Naive thymus-derived CD4-positive, alpha-beta T cell (primary cell): ENCODE data around the gene DEUP1. TPM values are rescaled to one million over a fixed set of nuclear protein-coding genes. Genes with fewer than 3 reads are reported as not detected.

ENCODE experiments used
- ATAC-seq: fragments of 150-1000 bp; cut with Tn5 transposase; 2 replicates; pipeline ENCODE4 v1.10.0; 2021; ENCODE audit warnings: mild to moderate bottlenecking, moderate library complexity
- CTCF ChIA-PET: fragments of 350-600 bp; sonication (Branson Sonifier 250); formaldehyde crosslinking; loops from one replicate; lab custom pipeline; 2021; ENCODE audit warnings: antibody characterized with exemption; lab: Charles Lee
- POLR2A ChIA-PET: fragments of 350-600 bp; sonication (Branson Sonifier 250); formaldehyde crosslinking; loops from one replicate; lab custom pipeline; 2021; ENCODE audit warnings: antibody characterized with exemption, inconsistent platforms; lab: Charles Lee
- DNase-seq, 9 donors: peaks; one replicate each; pipeline versions ENCODE4 v3.0.0 to v3.0.0-alpha.2; 2020 to 2022; ENCODE audit warnings: mixed read lengths in 1 of 9
- H3K27ac ChIP-seq: one replicate; pipeline ENCODE4 v1.7.0; 2013; ENCODE audit warnings: mild to moderate bottlenecking, low read depth, low read length, moderate library complexity
- H3K27me3 ChIP-seq, 2 donors: one replicate each; pipeline ENCODE4 v1.7.0; 2013; ENCODE audit warnings: low read length in 2 of 2, mild to moderate bottlenecking in 2 of 2, moderate library complexity in 2 of 2; ENCODE audit not compliant: control insufficient read depth in 2 of 2, insufficient read depth in 2 of 2
- H3K36me3 ChIP-seq, 3 experiments: 1 replicate in 2 of 3; 2 replicates in 1 of 3; pipeline ENCODE4 v1.7.0; 2013; ENCODE audit warnings: low read length in 3 of 3, mild to moderate bottlenecking in 3 of 3, moderate library complexity in 1 of 3; ENCODE audit not compliant: insufficient read depth in 3 of 3, control insufficient read depth in 2 of 3
- H3K4me1 ChIP-seq, 2 donors: one replicate each; pipeline ENCODE4 v1.7.0; 2013; ENCODE audit warnings: low read length in 2 of 2, mild to moderate bottlenecking in 2 of 2, moderate library complexity in 1 of 2; ENCODE audit not compliant: control insufficient read depth in 2 of 2, insufficient read depth in 2 of 2
- H3K4me3 ChIP-seq: 2 replicates; pipeline ENCODE4 v1.7.0; 2013; ENCODE audit warnings: mild to moderate bottlenecking, low read length
- H3K9me3 ChIP-seq, 3 experiments: 1 replicate in 2 of 3; 2 replicates in 1 of 3; pipeline ENCODE4 v1.7.0; 2013; ENCODE audit warnings: low read length in 3 of 3; ENCODE audit not compliant: control insufficient read depth in 2 of 3
- H3K27ac Mint-ChIP-seq, 9 donors: one replicate each; pipeline ENCODE4 v1.8.0; 2020 to 2022; ENCODE audit warnings: mixed read lengths in 9 of 9, mild to moderate bottlenecking in 8 of 9, moderate library complexity in 5 of 9, inconsistent platforms in 2 of 9
- H3K27me3 Mint-ChIP-seq, 5 donors: one replicate each; pipeline ENCODE4 v1.8.0; 2021 to 2022; ENCODE audit warnings: mixed read lengths in 5 of 5, mild to moderate bottlenecking in 1 of 5
- H3K36me3 Mint-ChIP-seq, 5 donors: one replicate each; pipeline ENCODE4 v1.8.0; 2020 to 2022; ENCODE audit warnings: mixed read lengths in 5 of 5, mild to moderate bottlenecking in 3 of 5, inconsistent platforms in 1 of 5
- H3K4me1 Mint-ChIP-seq, 7 donors: one replicate each; pipeline ENCODE4 v1.8.0; 2020 to 2022; ENCODE audit warnings: mixed read lengths in 7 of 7, mild to moderate bottlenecking in 3 of 7, inconsistent platforms in 1 of 7
- H3K4me3 Mint-ChIP-seq, 10 donors: one replicate each; pipeline ENCODE4 v1.8.0; 2020 to 2022; ENCODE audit warnings: mild to moderate bottlenecking in 10 of 10, mixed read lengths in 10 of 10, moderate library complexity in 6 of 10, inconsistent platforms in 2 of 10
- H3K9me3 Mint-ChIP-seq, 11 donors: one replicate each; pipeline ENCODE4 v1.8.0; 2020 to 2022; ENCODE audit warnings: mixed read lengths in 11 of 11, mild to moderate bottlenecking in 4 of 11, inconsistent platforms in 1 of 11, moderate library complexity in 1 of 11
- intact Hi-C, 2 donors: fragments of 100-400 bp; cut with micrococcal nuclease; formaldehyde crosslinking; loops; one replicate each; pipeline ENCODE4 v1.15.1; 2023
- polyA plus RNA-seq, 2 donors: library from polyadenylated mRNA; unstranded; fragments of 300-500 nt; fragmentation: Illumina TruSeq; gene quantifications; one replicate each; pipeline ENCODE4 v1.2.3, GENCODE V29; 2021
- total RNA-seq, 6 experiments: library from RNA in 5 of 6; stranded (reverse) in 5 of 6; gene quantifications; 1 replicate in 5 of 6; 2 replicates in 1 of 6; pipeline ENCODE4 v1.2.3 and lab custom pipeline; 2021 to 2026

The DEUP1 gene
- total and polyA plus RNA-seq, 7 experiments from 2014 or later, result not detected

DNA sequence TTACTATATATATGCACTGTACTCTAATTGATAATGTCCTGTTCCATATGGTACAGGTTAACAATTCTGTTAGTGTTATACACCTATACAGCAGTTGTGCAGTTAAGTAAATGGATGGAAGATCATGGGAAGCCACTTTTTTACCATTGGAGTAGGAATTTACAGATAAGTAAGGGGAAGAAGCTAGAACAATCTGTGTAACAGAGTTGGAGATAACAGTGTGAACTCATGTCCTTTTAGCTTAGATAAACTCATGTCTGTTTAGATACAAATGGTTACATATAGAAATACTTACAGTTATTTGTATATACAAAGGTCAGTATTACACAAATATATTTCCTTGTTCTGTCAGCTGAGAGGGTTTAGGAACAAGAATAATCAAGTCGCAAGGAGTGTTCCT is 6.8 kb upstream of the DEUP1 start:
- DNase-seq (no peak), ATAC-seq (no peak)
- no peaks in the 10 kb centered on the region for H3K36me3 ChIP-seq
- H3K27ac ChIP-seq, result no peak overlapping the region
- Mint-ChIP-seq H3K4me1 (no peaks in the 10 kb centered on the region), H3K27ac (no peak overlapping the region), H3K9me3 (peaks cover 0 to 10% (median 6%) of the 10 kb centered on the region in 11 donors), H3K27me3 (peaks cover 9 to 29% (median 22%) of the 10 kb centered on the region in 5 donors), H3K36me3 (no peaks in the 10 kb centered on the region), H3K4me3 (no peak overlapping the region)
- H3K9me3 ChIP-seq, result no peaks in the 10 kb centered on the region
- H3K4me1 ChIP-seq, result no peaks in the 10 kb centered on the region
- intact Hi-C loops, result no loop called here
- ChIA-PET POLR2A (no interaction called here), CTCF (no interaction called here)
- no peak overlapping the region for H3K4me3 ChIP-seq
- no peaks in the 10 kb centered on the region for H3K27me3 ChIP-seq

DNA sequence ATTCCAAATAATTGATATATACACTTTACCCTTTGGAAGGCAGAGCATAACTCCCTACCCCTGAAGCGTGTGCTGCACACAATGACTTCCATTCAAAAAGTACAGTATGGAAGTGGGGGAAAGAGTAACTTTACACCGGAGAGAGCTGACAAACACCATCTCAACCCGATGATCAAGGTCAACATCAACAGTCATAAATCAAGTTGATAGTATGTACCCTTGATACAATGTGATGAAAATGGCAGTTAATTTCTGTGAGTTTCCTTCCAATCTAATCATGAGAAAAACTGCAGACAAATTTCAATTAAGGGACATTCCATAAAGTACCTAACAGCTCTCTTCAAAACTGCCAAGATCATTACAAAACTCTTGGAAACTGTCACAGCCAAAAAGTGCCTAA is 6.0 kb upstream of the DEUP1 start:
- ChIA-PET POLR2A (no interaction called here), CTCF (no interaction called here)
- Histone ChIP-seq H3K27me3 (no peaks in the 10 kb centered on the region), H3K27ac (no peak overlapping the region), H3K9me3 (no peaks in the 10 kb centered on the region), H3K4me1 (no peaks in the 10 kb centered on the region), H3K4me3 (no peak overlapping the region), H3K36me3 (no peaks in the 10 kb centered on the region)
- Mint-ChIP-seq H3K27ac (no peak overlapping the region), H3K36me3 (no peaks in the 10 kb centered on the region), H3K27me3 (peaks cover 15 to 31% (median 25%) of the 10 kb centered on the region in 5 donors), H3K4me1 (peaks cover 0 to 3% (median 0%) of the 10 kb centered on the region in 7 donors), H3K4me3 (no peak overlapping the region), H3K9me3 (peaks cover 0 to 7% (median under 1%) of the 10 kb centered on the region in 11 donors)
- ATAC-seq (no peak), DNase-seq (no peak)
- intact Hi-C loops, result no loop called here

DNA sequence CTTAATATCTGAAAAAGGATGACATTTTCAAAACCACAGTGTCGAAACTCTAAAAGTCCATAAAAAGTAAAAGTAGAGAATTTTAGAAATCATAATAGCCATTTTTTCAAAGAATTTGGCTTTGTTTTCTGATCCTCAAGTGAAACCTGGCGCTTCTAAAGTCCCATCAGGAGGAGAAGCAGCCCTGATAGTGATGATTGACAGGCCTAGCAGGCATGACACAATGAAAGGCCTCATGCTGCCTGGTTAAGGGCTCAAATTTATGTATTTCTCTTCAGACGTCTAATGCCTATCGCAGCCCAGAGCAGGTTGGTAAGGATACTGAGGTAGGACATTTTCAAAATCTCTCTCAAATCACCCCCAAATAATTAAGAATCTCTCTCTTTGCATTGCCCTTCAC is 3.9 kb upstream of the DEUP1 start:
- ChIA-PET CTCF (no interaction called here), POLR2A (no interaction called here)
- no peak for DNase-seq
- H3K4me3 ChIP-seq, result no peak overlapping the region
- H3K36me3 ChIP-seq, result no peaks in the 10 kb centered on the region
- no peaks in the 10 kb centered on the region for H3K27me3 ChIP-seq
- Mint-ChIP-seq H3K27me3 (peaks cover 32 to 47% (median 41%) of the 10 kb centered on the region in 5 donors), H3K4me1 (peaks cover 0 to 14% (median 3%) of the 10 kb centered on the region in 7 donors), H3K27ac (no peak overlapping the region), H3K36me3 (peaks cover 0 to 3% (median 0%) of the 10 kb centered on the region in 5 donors), H3K4me3 (no peak overlapping the region), H3K9me3 (peaks cover 0 to 9% (median 0%) of the 10 kb centered on the region in 11 donors)
- no peaks in the 10 kb centered on the region for H3K9me3 ChIP-seq
- no peaks in the 10 kb centered on the region for H3K4me1 ChIP-seq
- intact Hi-C loops, result no loop called here
- ATAC-seq, result no peak
- H3K27ac ChIP-seq, result no peak overlapping the region

DNA sequence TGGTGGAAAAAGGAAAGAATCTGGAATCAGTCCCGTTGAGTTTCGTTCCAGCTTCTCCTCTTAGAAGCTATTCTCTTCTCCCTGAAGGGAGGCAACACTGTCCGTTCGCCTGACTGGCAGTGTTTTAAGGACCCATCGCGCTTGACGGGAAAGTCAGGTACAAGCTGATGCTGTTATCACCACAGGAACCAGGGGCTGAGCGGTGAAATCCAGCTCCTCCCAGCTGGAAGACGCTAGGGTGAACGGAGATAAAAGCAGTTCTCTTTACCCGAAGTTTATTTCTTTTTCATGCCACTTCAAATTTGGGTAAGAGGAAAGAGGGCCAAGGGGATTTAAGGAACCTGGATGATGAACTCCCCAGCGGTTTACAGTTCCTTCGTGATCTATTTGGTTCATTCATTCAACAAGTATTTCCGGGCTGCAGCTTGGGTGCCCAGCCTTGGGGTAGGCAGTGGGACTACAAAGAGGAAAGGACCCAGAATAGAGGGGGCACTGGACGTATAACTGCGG is 551 bp upstream of the DEUP1 start:
- DNase-seq, result no peak
- ATAC-seq, result no peak
- Histone ChIP-seq H3K27ac (no peak overlapping the region), H3K27me3 (no peaks in the 10 kb centered on the region), H3K9me3 (no peaks in the 10 kb centered on the region), H3K36me3 (no peaks in the 10 kb centered on the region), H3K4me1 (no peaks in the 10 kb centered on the region), H3K4me3 (no peak overlapping the region)
- no peak overlapping the region for H3K27ac Mint-ChIP-seq
- peaks cover 0 to 14% (median 3%) of the 10 kb centered on the region in 7 donors for H3K4me1 Mint-ChIP-seq
- H3K36me3 Mint-ChIP-seq, result peaks cover 0 to 5% (median 0%) of the 10 kb centered on the region in 5 donors
- peaks cover 0 to 9% (median 0%) of the 10 kb centered on the region in 11 donors for H3K9me3 Mint-ChIP-seq
- CTCF ChIA-PET, result no interaction called here
- POLR2A ChIA-PET, result no interaction called here
- H3K27me3 Mint-ChIP-seq, result peaks cover 48 to 68% (median 53%) of the 10 kb centered on the region in 5 donors
- intact Hi-C loops, result no loop called here
- peak overlapping the region in 8 of 10 donors; percentile 9 to 72 (median 31) for H3K4me3 Mint-ChIP-seq

DNA sequence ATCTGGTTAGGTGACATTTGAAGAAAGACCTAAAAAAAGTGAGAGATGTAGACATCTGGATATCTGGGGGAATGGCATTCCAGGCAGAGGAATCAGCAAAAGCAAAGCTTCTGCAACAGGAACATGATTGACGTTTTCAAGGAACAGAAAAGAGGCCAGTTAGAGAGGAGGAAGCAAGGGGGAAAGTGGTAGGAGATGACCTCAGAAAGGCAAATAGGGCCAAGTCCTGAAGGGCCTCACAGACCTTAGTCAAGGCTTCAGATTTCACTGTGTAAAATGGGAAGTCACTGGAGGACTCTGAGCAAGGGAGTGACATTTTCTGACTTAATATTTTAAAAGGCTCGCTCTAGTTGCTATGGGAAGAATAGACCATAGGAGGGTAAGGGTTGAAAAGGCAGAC is 9.7 kb downstream of the DEUP1 start:
- H3K27ac ChIP-seq, result no peak overlapping the region
- H3K4me1 ChIP-seq, result no peaks in the 10 kb centered on the region
- Mint-ChIP-seq H3K27me3 (peaks cover 2 to 12% (median 9%) of the 10 kb centered on the region in 5 donors), H3K9me3 (no peaks in the 10 kb centered on the region), H3K36me3 (no peaks in the 10 kb centered on the region), H3K4me3 (no peak overlapping the region), H3K4me1 (no peaks in the 10 kb centered on the region), H3K27ac (no peak overlapping the region)
- H3K27me3 ChIP-seq, result no peaks in the 10 kb centered on the region
- no peak for DNase-seq
- ChIA-PET CTCF (no interaction called here), POLR2A (no interaction called here)
- intact Hi-C loops, result no loop called here
- no peaks in the 10 kb centered on the region for H3K36me3 ChIP-seq
- no peak overlapping the region for H3K4me3 ChIP-seq
- H3K9me3 ChIP-seq, result no peaks in the 10 kb centered on the region
- ATAC-seq, result peak; percentile 16

DNA sequence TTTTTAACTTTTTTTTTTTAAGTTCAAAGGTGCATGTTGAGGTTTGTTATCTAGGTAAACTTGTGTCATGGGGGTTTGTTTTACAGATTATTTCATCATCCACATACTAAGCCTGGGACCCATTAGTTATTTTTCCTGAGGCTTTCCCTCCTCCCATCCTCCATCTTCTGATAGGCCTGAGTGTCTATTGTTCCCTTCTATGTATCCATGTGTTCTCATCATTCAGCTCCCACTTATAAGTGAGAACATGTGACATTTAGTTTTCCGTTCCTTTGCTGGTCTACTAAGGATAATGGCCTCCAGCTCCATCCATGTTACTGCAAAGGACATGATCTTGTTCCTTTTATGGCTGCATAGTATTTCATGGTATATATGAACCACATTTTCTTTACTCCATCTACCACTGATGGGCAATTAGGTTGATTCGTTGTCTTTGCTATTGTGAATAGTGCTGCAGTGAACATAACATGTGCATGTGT is 14.4 kb downstream of the DEUP1 start:
- no peak overlapping the region for H3K27ac ChIP-seq
- no peaks in the 10 kb centered on the region for H3K4me1 ChIP-seq
- H3K36me3 ChIP-seq, result no peaks in the 10 kb centered on the region
- CTCF ChIA-PET, result no interaction called here
- no peak for DNase-seq
- no peaks in the 10 kb centered on the region for H3K27me3 ChIP-seq
- no peak overlapping the region for H3K4me3 ChIP-seq
- Mint-ChIP-seq H3K36me3 (peaks cover 0 to 3% (median 0%) of the 10 kb centered on the region in 5 donors), H3K9me3 (peaks cover 0 to 7% (median 1%) of the 10 kb centered on the region in 11 donors), H3K4me1 (no peaks in the 10 kb centered on the region), H3K4me3 (no peak overlapping the region), H3K27ac (no peak overlapping the region), H3K27me3 (peaks cover 9 to 23% (median 16%) of the 10 kb centered on the region in 5 donors)
- no peaks in the 10 kb centered on the region for H3K9me3 ChIP-seq
- POLR2A ChIA-PET, result no interaction called here
- intact Hi-C loops, result no loop called here
- no peak for ATAC-seq

DNA sequence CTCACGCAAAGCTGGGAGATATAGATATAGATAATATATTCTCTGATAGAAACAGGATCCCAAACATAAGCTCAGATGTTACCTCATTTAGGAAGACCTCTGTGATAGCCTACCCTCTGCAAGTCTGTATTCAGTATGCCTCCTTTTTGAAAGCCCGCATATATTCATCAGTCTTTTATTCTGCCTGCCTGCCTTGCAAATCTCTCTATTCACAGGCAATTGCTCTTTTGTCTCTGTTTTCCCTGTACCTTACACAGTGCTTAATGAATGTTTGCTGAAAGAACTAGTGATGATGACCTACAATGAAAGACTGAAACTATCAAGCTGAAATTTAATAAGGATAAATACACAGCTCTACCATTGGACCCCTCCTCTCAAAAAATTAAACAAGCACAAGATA is 18.4 kb downstream of the DEUP1 start:
- Histone ChIP-seq H3K4me3 (no peak overlapping the region), H3K9me3 (no peaks in the 10 kb centered on the region), H3K36me3 (no peaks in the 10 kb centered on the region), H3K27ac (no peak overlapping the region), H3K4me1 (no peaks in the 10 kb centered on the region), H3K27me3 (no peaks in the 10 kb centered on the region)
- H3K9me3 Mint-ChIP-seq, result peaks cover 0 to 7% (median 2%) of the 10 kb centered on the region in 11 donors
- CTCF ChIA-PET, result no interaction called here
- H3K36me3 Mint-ChIP-seq, result peaks cover 0 to 3% (median 0%) of the 10 kb centered on the region in 5 donors
- ATAC-seq, result no peak
- H3K4me1 Mint-ChIP-seq, result no peaks in the 10 kb centered on the region
- no peak overlapping the region for H3K27ac Mint-ChIP-seq
- no peak for DNase-seq
- POLR2A ChIA-PET, result no interaction called here
- H3K27me3 Mint-ChIP-seq, result peaks cover 11 to 25% (median 21%) of the 10 kb centered on the region in 5 donors
- H3K4me3 Mint-ChIP-seq, result no peak overlapping the region
- intact Hi-C loops, result no loop called here
